GM12878 (cell line): ENCODE data around the gene MYCN. TPM values are rescaled to one million over a fixed set of nuclear protein-coding genes. Genes with fewer than 3 reads are reported as not detected.

Experiments used
- ATAC-seq: fragments of 200-7000 bp; cut with Tn5 transposase; 3 replicates; pipeline ENCODE4 v1.9.1; 2020; ENCODE audit warnings: mild to moderate bottlenecking, moderate library complexity
- BruUV-seq: library from RNA; stranded (reverse); fragments of 400-500 nt; replicated peaks from 2 replicates; lab custom pipeline; 2021; lab: Mats Ljungman, UMichigan
- CTCF ChIA-PET: fragments of 300-600 bp; sonication (Branson Sonifier 250); formaldehyde crosslinking; extraction: SDS; loops from one replicate; lab custom pipeline; 2021; ENCODE audit warnings: inconsistent platforms; lab: Yijun Ruan, JAX
- POLR2A ChIA-PET: fragments of 350-600 bp; formaldehyde crosslinking; extraction: SDS; loops from one replicate; lab custom pipeline; 2021; ENCODE audit warnings: inconsistent platforms; lab: Charles Lee
- RAD21 ChIA-PET: fragments of 300-600 bp; sonication (Branson Sonifier 250); formaldehyde crosslinking; loops from one replicate; lab custom pipeline; 2023; ENCODE audit warnings: antibody characterized with exemption; ENCODE audit not compliant: unreplicated experiment; lab: Charles Lee
- SMC1A ChIA-PET: fragments of 300-600 bp; sonication (Branson Sonifier 250); formaldehyde crosslinking; loops from one replicate; lab custom pipeline; 2023; ENCODE audit not compliant: unreplicated experiment, uncharacterized antibody; lab: Charles Lee
- DNase-seq: peaks from one replicate; pipeline ENCODE4 v3.0.0-alpha.2; 2011; ENCODE audit warnings: low read depth, low spot score
- FAIRE-seq: peaks from 3 replicates; lab custom pipeline; 2011; peaks lifted over from hg19 to GRCh38; lab: Jason Lieb, UNC
- H2AFZ ChIP-seq: 2 replicates; pipeline ENCODE4 v1.6.0; 2011; ENCODE audit warnings: low read depth, low read length, control low read depth; ENCODE audit not compliant: control insufficient read depth
- H3K27ac ChIP-seq: 2 replicates; pipeline ENCODE4 v1.5.1; 2011; ENCODE audit warnings: control low read depth; ENCODE audit not compliant: control insufficient read depth, insufficient read depth
- H3K27me3 ChIP-seq, 2 experiments: replicated peaks in 1 of 2; 2 replicates each; pipeline versions ENCODE4 v1.6.0 to v1.6.1; 2011; ENCODE audit warnings: low read length in 1 of 2; ENCODE audit not compliant: control insufficient read depth in 2 of 2, insufficient read depth in 2 of 2
- H3K36me3 ChIP-seq, 2 experiments: 2 replicates each; pipeline ENCODE4 v1.5.1; 2011; ENCODE audit warnings: low read length in 1 of 2; ENCODE audit not compliant: control insufficient read depth in 2 of 2, insufficient read depth in 2 of 2
- H3K4me1 ChIP-seq: 2 replicates; pipeline ENCODE4 v1.6.1; 2011; ENCODE audit warnings: mild to moderate bottlenecking, low read length, moderate library complexity, mixed read lengths; ENCODE audit not compliant: control insufficient read depth, insufficient read depth
- H3K4me2 ChIP-seq: 2 replicates; pipeline ENCODE4 v1.6.0; 2011; ENCODE audit warnings: control low read depth; ENCODE audit not compliant: control insufficient read depth, insufficient read depth
- H3K4me3 ChIP-seq: fragments of 200-600 bp; sonication (generic); 2 replicates; pipeline ENCODE4 v1.5.1; 2016
- H3K79me2 ChIP-seq: 2 replicates; pipeline ENCODE4 v1.6.0; 2011; ENCODE audit warnings: low read length; ENCODE audit not compliant: control insufficient read depth, insufficient read depth
- H3K9ac ChIP-seq: 2 replicates; pipeline ENCODE4 v1.8.0; 2011; ENCODE audit warnings: low read length, control low read depth, mixed read lengths; ENCODE audit not compliant: control insufficient read depth, insufficient read depth
- H3K9me3 ChIP-seq: replicated peaks from 3 replicates; pipeline ENCODE4 v1.5.1; 2011; ENCODE audit warnings: mild to moderate bottlenecking, low read length; ENCODE audit not compliant: control insufficient read depth, insufficient read depth
- H4K20me1 ChIP-seq: 2 replicates; pipeline ENCODE4 v1.6.0; 2011; ENCODE audit not compliant: control insufficient read depth, insufficient read depth
- E2F8 ChIP-seq: fragments of 450-650 bp; IDR thresholded peaks from 2 replicates; pipeline ENCODE4 v1.6.1; 2018; ENCODE audit warnings: mild to moderate bottlenecking, low read depth, moderate library complexity; ENCODE audit not compliant: partially characterized antibody
- FOXK2 ChIP-seq: fragments of 450-650 bp; IDR thresholded peaks from 2 replicates; pipeline ENCODE4 v1.6.1; 2017; ENCODE audit warnings: mild to moderate bottlenecking, moderate library complexity
- IKZF1 ChIP-seq: fragments of 450-650 bp; conservative IDR thresholded peaks from 2 replicates; pipeline ENCODE4 v1.6.1; 2017; ENCODE audit warnings: antibody characterized with exemption, mild to moderate bottlenecking
- NR2C2 ChIP-seq: IDR thresholded peaks from 2 replicates; pipeline ENCODE4 v1.6.1; 2011; ENCODE audit warnings: borderline replicate concordance, low read depth; ENCODE audit not compliant: control insufficient read depth, insufficient read length
- POLR2AphosphoS5 ChIP-seq: IDR thresholded peaks from 2 replicates; pipeline ENCODE4 v1.6.1; 2011; ENCODE audit warnings: mild to moderate bottlenecking, low read length, inconsistent platforms
- SP1 ChIP-seq: IDR thresholded peaks from one replicate; pipeline ENCODE4 v1.6.1; 2011; ENCODE audit warnings: low read depth, low read length
- SRF ChIP-seq, 2 experiments: IDR thresholded peaks; 2 replicates each; pipeline ENCODE4 v1.6.1; 2011; ENCODE audit warnings: low read depth in 2 of 2, low read length in 2 of 2, mild to moderate bottlenecking in 1 of 2, moderate library complexity in 1 of 2
- STAT3 ChIP-seq: IDR thresholded peaks from 2 replicates; pipeline ENCODE4 v1.6.1; 2011; ENCODE audit warnings: low read depth, low read length, improper control_type of control experiment
- TCF7 ChIP-seq: IDR thresholded peaks from 2 replicates; pipeline ENCODE4 v1.6.1; 2014; ENCODE audit warnings: antibody characterized with exemption, borderline replicate concordance
- ZNF622 ChIP-seq: fragments of 450-650 bp; IDR thresholded peaks from 2 replicates; pipeline ENCODE4 v1.6.1; 2017; ENCODE audit warnings: mild to moderate bottlenecking, inconsistent platforms
- WGBS: methylation state at CpG from one replicate; pipeline ENCODE4 v1.1.6; 2016; ENCODE audit warnings: low lambda C conversion rate; ENCODE audit not compliant: insufficient replicate concordance, insufficient coverage; ENCODE audit errors: missing lambda C conversion rate; 5-methylcytosine and 5-hydroxymethylcytosine counted together
- in situ Hi-C: fragments of 300-500 bp; cut with MboI; formaldehyde crosslinking; loops from 9 replicates; pipeline ENCODE4 v1.14.3; 2018; ENCODE audit warnings: mixed read lengths
- intact Hi-C: fragments of 100-400 bp; cut with micrococcal nuclease; formaldehyde crosslinking; loops from one replicate; pipeline ENCODE4 v1.14.2; 2022; ENCODE audit not compliant: unreplicated experiment
- polyA plus RNA-seq, 11 experiments: library from polyadenylated mRNA; depleted of rRNA in 4 of 11; unstranded in 6 of 11; stranded (reverse) in 5 of 11; fragments of >200 nt; fragmentation: Nextera tagmentation in 4 of 11; fragmentation: Illumina TruSeq in 1 of 11; extraction: Ambion mirVana in 4 of 11; extraction: Trizol in 1 of 11; gene quantifications; 1 replicate in 1 of 11; 2 replicates in 10 of 11; pipeline versions ENCODE4 v1.2.1 to v1.2.3, GENCODE V29; 2011 to 2016; ENCODE audit warnings: inconsistent platforms in 2 of 11, missing spikeins in 2 of 11, low read depth in 1 of 11
- total RNA-seq, 4 experiments: library from RNA; depleted of rRNA in 3 of 4; stranded (reverse); fragments of >200 nt in 3 of 4; fragmentation: Illumina TruSeq in 1 of 4; extraction: Trizol in 1 of 4; gene quantifications; 2 replicates each; pipeline versions ENCODE4 v1.2.1 to v1.2.3, GENCODE V29; 2013 to 2021

MYCN gene
- total and polyA plus RNA-seq, 10 of the 15 experiments (the other 5 are each of a cell fraction or from before 2014, with no cell fraction given): not detected

- no peaks in the 10 kb centered on the region for H4K20me1 ChIP-seq
- TF ChIP-seq E2F8 (no peak), ZNF622 (no peak), POLR2AphosphoS5 (no peak), SP1 (no peak), SRF (IDR thresholded peaks at IDR 0.05; ENCODE audit: low read depth in 2 of 2, low read length in 2 of 2) (no peak), STAT3 (no peak), IKZF1 (no peak), TCF7 (no peak), FOXK2 (no peak), NR2C2 (no peak)
- TF ChIP-seq, all 136 proteins: peak for 0
- POLR2A ChIA-PET: no interaction called here
- RAD21 ChIA-PET: no interaction called here
- WGBS: 0% methylated on average over 4 of the region's 4 CpGs
- no peaks in the 10 kb centered on the region for H3K9me3 ChIP-seq
- no peak overlapping the region for H3K27ac ChIP-seq
- no peak overlapping the region for H3K4me2 ChIP-seq
- no peaks in the 10 kb centered on the region for H3K4me1 ChIP-seq
- intact Hi-C loops: no loop called here
- in situ Hi-C loops: loop anchor here (25.0 kb wide), 1 partner anchor 828 kb away; no protein-coding TSS in a partner anchor
- H3K27me3 ChIP-seq: peaks cover 0 to 3% of the 10 kb centered on the region in 2 experiments; a peak in 2 of 4 replicates
- no peak overlapping the region for H3K9ac ChIP-seq
- DNase-seq (no peak), FAIRE-seq (no peak), ATAC-seq (no peak)
- no TSS peak for BruUV-seq
- H3K79me2 ChIP-seq: no peaks in the 10 kb centered on the region
- no peak overlapping the region for H2AFZ ChIP-seq
- H3K36me3 ChIP-seq: no peaks in the 10 kb centered on the region
- SMC1A ChIA-PET: no interaction called here
- CTCF ChIA-PET: no interaction called here
- H3K4me3 ChIP-seq: no peak overlapping the region
Measured at GRCh38 chr2:15934291-15934945, 5.9 kb upstream of the MYCN start.
